HCT116 (cell line): Measurements from ENCODE around the gene NAALADL2. TPM values are rescaled to one million over a fixed set of nuclear protein-coding genes. Genes with fewer than 3 reads are reported as not detected.

Experiments used
- ATAC-seq: fragments of 200-7000 bp; cut with Tn5 transposase; 2 replicates; pipeline ENCODE4 v1.9.1; 2020; ENCODE audit warnings: mild to moderate bottlenecking, moderate library complexity
- BruUV-seq: library from RNA; stranded (reverse); fragments of 400-500 nt; replicated peaks from 2 replicates; lab custom pipeline; 2021; lab: Mats Ljungman, UMichigan
- CTCF ChIA-PET: fragments of 300-600 bp; sonication (Branson Sonifier 250); formaldehyde crosslinking; loops from one replicate; lab custom pipeline; 2021; ENCODE audit warnings: antibody characterized with exemption; lab: Charles Lee
- POLR2A ChIA-PET: fragments of 300-600, 350-600 bp; sonication (Branson Sonifier 250); formaldehyde crosslinking; loops from one replicate; lab custom pipeline; 2021; ENCODE audit warnings: antibody characterized with exemption; lab: Charles Lee
- RAD21 ChIA-PET, 2 experiments: fragments of 300-600 bp; sonication (Branson Sonifier 250); formaldehyde crosslinking; loops; one replicate each; lab custom pipeline; 2023; ENCODE audit warnings: low total read pairs in 2 of 2; ENCODE audit not compliant: uncharacterized antibody in 2 of 2, unreplicated experiment in 2 of 2, low non-redundant PET in 1 of 2; lab: Charles Lee
- DNase-seq: peaks from one replicate; pipeline ENCODE4 v3.0.0-alpha.2; 2010; ENCODE audit warnings: low read depth, low spot score
- H2AFZ ChIP-seq: fragments of 200-600 bp; shearing (Covaris generic), sonication (generic); 2 replicates; pipeline ENCODE4 v1.6.1; 2017; ENCODE audit warnings: low read depth, mixed run types, mixed read lengths, antibody characterized with exemption, low read length; ENCODE audit not compliant: poor library complexity, severe bottlenecking
- H3K27ac ChIP-seq: 2 replicates; pipeline ENCODE4 v1.5.1; 2012; ENCODE audit warnings: low read depth, low read length
- H3K27me3 ChIP-seq: fragments of 200-600 bp; sonication (generic); 2 replicates; pipeline ENCODE4 v1.6.1; 2016; ENCODE audit warnings: mixed run types, low read length, mixed read lengths; ENCODE audit not compliant: insufficient read depth
- H3K36me3 ChIP-seq, 2 experiments: fragments of 200-500 bp in 1 of 2; fragments of 200-600 bp in 1 of 2; sonication (Bioruptor generic) in 1 of 2; sonication (generic) in 1 of 2; 2 replicates each; pipeline versions ENCODE4 v1.5.1 to v1.6.1; 2014 to 2016; ENCODE audit warnings: low read length in 2 of 2, inconsistent platforms in 1 of 2, mixed read lengths in 1 of 2, mixed run types in 1 of 2; ENCODE audit not compliant: insufficient read depth in 2 of 2, control insufficient read depth in 1 of 2
- H3K4me1 ChIP-seq, 2 experiments: fragments of 200-600 bp in 1 of 2; sonication (generic) in 1 of 2; 2 replicates each; pipeline versions ENCODE4 v1.5.1 to v1.6.1; 2012 to 2017; ENCODE audit warnings: low read length in 2 of 2, inconsistent platforms in 1 of 2, mild to moderate bottlenecking in 1 of 2, mixed read lengths in 1 of 2, mixed run types in 1 of 2, moderate library complexity in 1 of 2; ENCODE audit not compliant: insufficient read depth in 2 of 2, control insufficient read depth in 1 of 2
- H3K4me2 ChIP-seq: fragments of 200-600 bp; sonication (generic); 2 replicates; pipeline ENCODE4 v1.6.1; 2017; ENCODE audit warnings: mixed run types, low read length, mixed read lengths
- H3K4me3 ChIP-seq, 2 experiments: fragments of 200-600 bp in 1 of 2; sonication (generic) in 1 of 2; replicated peaks in 1 of 2; 2 replicates each; pipeline ENCODE4 v1.5.1; 2011 to 2016; ENCODE audit warnings: low read length in 2 of 2, control low read depth in 1 of 2, low read depth in 1 of 2, mild to moderate bottlenecking in 1 of 2, mixed read lengths in 1 of 2, mixed run types in 1 of 2
- H3K79me2 ChIP-seq: fragments of 200-600 bp; sonication (generic); 2 replicates; pipeline ENCODE4 v1.6.1; 2017; ENCODE audit warnings: mild to moderate bottlenecking, mixed run types, low read length, moderate library complexity, mixed read lengths; ENCODE audit not compliant: insufficient read depth
- H3K9ac ChIP-seq: fragments of 200-600 bp; sonication (generic); 2 replicates; pipeline ENCODE4 v1.6.1; 2016; ENCODE audit warnings: low read length, mixed read lengths
- H3K9me2 ChIP-seq: fragments of 200-600 bp; sonication (generic), shearing (Covaris generic); 2 replicates; pipeline ENCODE4 v1.6.1; 2017; ENCODE audit warnings: mixed run types, mild to moderate bottlenecking, moderate library complexity; ENCODE audit not compliant: insufficient read depth
- H3K9me3 ChIP-seq, 2 experiments: fragments of 200-500 bp in 1 of 2; fragments of 200-600 bp in 1 of 2; sonication (Bioruptor generic) in 1 of 2; sonication (generic) in 1 of 2; 2 replicates each; pipeline ENCODE4 v1.6.1; 2014 to 2017; ENCODE audit warnings: low read length in 2 of 2, mixed read lengths in 2 of 2, inconsistent platforms in 1 of 2, low read depth in 1 of 2, mild to moderate bottlenecking in 1 of 2, mixed run types in 1 of 2, moderate library complexity in 1 of 2; ENCODE audit not compliant: control insufficient read depth in 1 of 2, insufficient read depth in 1 of 2
- H4K20me1 ChIP-seq: fragments of 200-600 bp; sonication (generic), shearing (Covaris generic); 2 replicates; pipeline ENCODE4 v1.6.1; 2017; ENCODE audit warnings: mixed run types, mild to moderate bottlenecking, moderate library complexity; ENCODE audit not compliant: insufficient read depth
- ATF3 ChIP-seq: IDR thresholded peaks from 2 replicates; pipeline ENCODE4 v1.6.1; 2012
- CBX3 ChIP-seq: IDR thresholded peaks from 2 replicates; pipeline ENCODE4 v1.6.1; 2012; ENCODE audit warnings: low read depth
- EGR1 ChIP-seq: IDR thresholded peaks from 2 replicates; pipeline ENCODE4 v1.6.1; 2012; ENCODE audit warnings: low read depth
- ELF1 ChIP-seq: IDR thresholded peaks from 2 replicates; pipeline ENCODE4 v1.6.1; 2012; ENCODE audit warnings: low read depth, borderline replicate concordance
- FOSL1 ChIP-seq: IDR thresholded peaks from 2 replicates; pipeline ENCODE4 v1.6.1; 2012; ENCODE audit warnings: low read depth
- JUND ChIP-seq: IDR thresholded peaks from 2 replicates; pipeline ENCODE4 v1.6.1; 2012
- POLR2A ChIP-seq: IDR thresholded peaks from 2 replicates; pipeline ENCODE4 v1.7.0; 2011; ENCODE audit warnings: borderline replicate concordance; ENCODE audit not compliant: insufficient read depth, insufficient read length; ENCODE audit errors: extremely low read depth
- POLR2AphosphoS5 ChIP-seq: IDR thresholded peaks from 2 replicates; pipeline ENCODE4 v1.6.1; 2011; ENCODE audit warnings: mild to moderate bottlenecking, low read depth, low read length, moderate library complexity
- RAD21 ChIP-seq: IDR thresholded peaks from 2 replicates; pipeline ENCODE4 v1.6.1; 2012; ENCODE audit warnings: low read depth, mild to moderate bottlenecking
- SIN3A ChIP-seq: IDR thresholded peaks from 2 replicates; pipeline ENCODE4 v1.6.1; 2012; ENCODE audit warnings: low read depth
- SP1 ChIP-seq: IDR thresholded peaks from 2 replicates; pipeline ENCODE4 v1.6.1; 2012; ENCODE audit warnings: low read depth
- SRF ChIP-seq: IDR thresholded peaks from 2 replicates; pipeline ENCODE4 v1.6.1; 2012; ENCODE audit warnings: low read depth
- YY1 ChIP-seq: IDR thresholded peaks from 2 replicates; pipeline ENCODE4 v1.6.1; 2011; ENCODE audit warnings: low read length, low read depth, moderate library complexity, mild to moderate bottlenecking; ENCODE audit not compliant: insufficient replicate concordance; ENCODE audit errors: extremely low read depth
- ZFX ChIP-seq: fragments of 450-650 bp; IDR thresholded peaks from 2 replicates; pipeline ENCODE4 v1.6.1; 2017
- ZNF274 ChIP-seq: fragments of 200-500 bp; sonication (Bioruptor generic); IDR thresholded peaks from 2 replicates; pipeline ENCODE4 v1.6.1; 2014; ENCODE audit warnings: mild to moderate bottlenecking, low read depth, low read length, inconsistent platforms
- intact Hi-C: fragments of 100-400 bp; cut with micrococcal nuclease; formaldehyde crosslinking; loops from 2 replicates; pipeline ENCODE4 v1.10.0; 2022
- total RNA-seq: library from RNA; stranded (reverse); gene quantifications from one replicate; pipeline ENCODE4 v1.2.1, GENCODE V29; 2021; ENCODE audit not compliant: unreplicated experiment
- TF ChIP-seq, protein P1 (sequence below): IDR thresholded peaks from 2 replicates; pipeline ENCODE4 v1.6.1; 2012; ENCODE audit warnings: low read depth
- TF ChIP-seq, protein P2 (sequence below): IDR thresholded peaks from 2 replicates; pipeline ENCODE4 v1.6.1; 2011; ENCODE audit warnings: mild to moderate bottlenecking, low read length, moderate library complexity; ENCODE audit not compliant: insufficient replicate concordance; ENCODE audit errors: extremely low read depth

The NAALADL2 gene
- total RNA-seq, 1 experiment from 2014 or later = 2.9 TPM

DNA sequence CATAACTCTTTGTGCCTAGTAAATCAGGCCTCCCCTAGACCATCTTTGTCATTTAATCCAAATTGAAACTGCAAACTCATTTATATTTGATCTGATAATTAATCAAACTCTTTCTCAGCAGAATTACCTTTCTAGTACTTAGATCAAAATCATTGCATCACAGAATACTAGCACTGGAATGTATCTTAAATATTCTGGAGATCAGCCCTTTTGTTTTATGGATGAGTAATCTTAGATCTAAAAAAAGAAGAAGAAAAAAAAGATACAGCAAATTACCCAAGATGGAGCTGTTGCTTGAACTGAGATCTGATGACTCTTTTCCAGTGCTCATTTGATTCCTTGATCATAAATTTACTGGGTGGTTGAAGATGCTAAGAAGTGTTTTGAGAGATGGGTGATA lies 47.9 kb downstream of the NAALADL2 start (continued):
- TF ChIP-seq, protein P1, sequence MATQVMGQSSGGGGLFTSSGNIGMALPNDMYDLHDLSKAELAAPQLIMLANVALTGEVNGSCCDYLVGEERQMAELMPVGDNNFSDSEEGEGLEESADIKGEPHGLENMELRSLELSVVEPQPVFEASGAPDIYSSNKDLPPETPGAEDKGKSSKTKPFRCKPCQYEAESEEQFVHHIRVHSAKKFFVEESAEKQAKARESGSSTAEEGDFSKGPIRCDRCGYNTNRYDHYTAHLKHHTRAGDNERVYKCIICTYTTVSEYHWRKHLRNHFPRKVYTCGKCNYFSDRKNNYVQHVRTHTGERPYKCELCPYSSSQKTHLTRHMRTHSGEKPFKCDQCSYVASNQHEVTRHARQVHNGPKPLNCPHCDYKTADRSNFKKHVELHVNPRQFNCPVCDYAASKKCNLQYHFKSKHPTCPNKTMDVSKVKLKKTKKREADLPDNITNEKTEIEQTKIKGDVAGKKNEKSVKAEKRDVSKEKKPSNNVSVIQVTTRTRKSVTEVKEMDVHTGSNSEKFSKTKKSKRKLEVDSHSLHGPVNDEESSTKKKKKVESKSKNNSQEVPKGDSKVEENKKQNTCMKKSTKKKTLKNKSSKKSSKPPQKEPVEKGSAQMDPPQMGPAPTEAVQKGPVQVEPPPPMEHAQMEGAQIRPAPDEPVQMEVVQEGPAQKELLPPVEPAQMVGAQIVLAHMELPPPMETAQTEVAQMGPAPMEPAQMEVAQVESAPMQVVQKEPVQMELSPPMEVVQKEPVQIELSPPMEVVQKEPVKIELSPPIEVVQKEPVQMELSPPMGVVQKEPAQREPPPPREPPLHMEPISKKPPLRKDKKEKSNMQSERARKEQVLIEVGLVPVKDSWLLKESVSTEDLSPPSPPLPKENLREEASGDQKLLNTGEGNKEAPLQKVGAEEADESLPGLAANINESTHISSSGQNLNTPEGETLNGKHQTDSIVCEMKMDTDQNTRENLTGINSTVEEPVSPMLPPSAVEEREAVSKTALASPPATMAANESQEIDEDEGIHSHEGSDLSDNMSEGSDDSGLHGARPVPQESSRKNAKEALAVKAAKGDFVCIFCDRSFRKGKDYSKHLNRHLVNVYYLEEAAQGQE = no peak
- no peak for TF ChIP-seq POLR2A
- TF ChIP-seq JUND = no peak
- no peak for TF ChIP-seq ATF3
- TF ChIP-seq SIN3A = no peak
- TF ChIP-seq SRF = no peak
- TF ChIP-seq SP1 = no peak

- Histone ChIP-seq H3K27me3 (no peaks in the 10 kb centered on the region), H3K9ac (no peak overlapping the region), H3K79me2 (no peaks in the 10 kb centered on the region), H3K4me3 (no peak overlapping the region), H3K4me1 (no peaks in the 10 kb centered on the region), H3K9me2 (no peaks in the 10 kb centered on the region), H3K4me2 (no peak overlapping the region), H3K36me3 (no peaks in the 10 kb centered on the region), H4K20me1 (no peaks in the 10 kb centered on the region), H3K9me3 (no peaks in the 10 kb centered on the region), H2AFZ (no peak overlapping the region), H3K27ac (no peak overlapping the region)
- TF ChIP-seq ZFX = no peak
- no peak for TF ChIP-seq RAD21
- no peak for TF ChIP-seq FOSL1
- no peak for TF ChIP-seq POLR2AphosphoS5
- TF ChIP-seq SIN3A = no peak
- TF ChIP-seq YY1 = no peak
- no peak for TF ChIP-seq ATF3
- no peak for TF ChIP-seq EGR1
- no peak for TF ChIP-seq POLR2A
- no peak for TF ChIP-seq ELF1
- TF ChIP-seq, protein P2, sequence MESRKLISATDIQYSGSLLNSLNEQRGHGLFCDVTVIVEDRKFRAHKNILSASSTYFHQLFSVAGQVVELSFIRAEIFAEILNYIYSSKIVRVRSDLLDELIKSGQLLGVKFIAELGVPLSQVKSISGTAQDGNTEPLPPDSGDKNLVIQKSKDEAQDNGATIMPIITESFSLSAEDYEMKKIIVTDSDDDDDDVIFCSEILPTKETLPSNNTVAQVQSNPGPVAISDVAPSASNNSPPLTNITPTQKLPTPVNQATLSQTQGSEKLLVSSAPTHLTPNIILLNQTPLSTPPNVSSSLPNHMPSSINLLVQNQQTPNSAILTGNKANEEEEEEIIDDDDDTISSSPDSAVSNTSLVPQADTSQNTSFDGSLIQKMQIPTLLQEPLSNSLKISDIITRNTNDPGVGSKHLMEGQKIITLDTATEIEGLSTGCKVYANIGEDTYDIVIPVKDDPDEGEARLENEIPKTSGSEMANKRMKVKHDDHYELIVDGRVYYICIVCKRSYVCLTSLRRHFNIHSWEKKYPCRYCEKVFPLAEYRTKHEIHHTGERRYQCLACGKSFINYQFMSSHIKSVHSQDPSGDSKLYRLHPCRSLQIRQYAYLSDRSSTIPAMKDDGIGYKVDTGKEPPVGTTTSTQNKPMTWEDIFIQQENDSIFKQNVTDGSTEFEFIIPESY = no peak
- TF ChIP-seq SP1 = no peak
- TF ChIP-seq SRF = no peak
- TF ChIP-seq CBX3 = no peak
- TF ChIP-seq ZNF274 = no peak
- ChIA-PET RAD21 (no interaction called here), CTCF (no interaction called here), POLR2A (no interaction called here)
- no peak for DNase-seq
- intact Hi-C loops = no loop called here
- BruUV-seq = no TSS peak
- no peak for ATAC-seq
Observed at GRCh38 chr3:174907628-174908407, 48.7 kb downstream of the NAALADL2 start.
